Prostate gland (tissue), 2 donors: ENCODE results near the gene EIF4G3.

ENCODE experiments used
- POLR2A ChIP-seq: fragments of 450-650 bp; IDR thresholded peaks from one replicate; pipeline ENCODE4 v1.6.1; 2016; ENCODE audit warnings: antibody characterized with exemption, mild to moderate bottlenecking
- TF ChIP-seq, protein P1 (sequence below), 4 experiments: fragments of 200-600 bp in 2 of 4; fragments of 450-650 bp in 2 of 4; sonication (generic) in 2 of 4; IDR thresholded peaks; 1 replicate in 3 of 4; 2 replicates in 1 of 4; pipeline ENCODE4 v1.5.1; 2016 to 2019; ENCODE audit warnings: antibody characterized with exemption in 4 of 4, mild to moderate bottlenecking in 2 of 4, moderate library complexity in 2 of 4

DNA sequence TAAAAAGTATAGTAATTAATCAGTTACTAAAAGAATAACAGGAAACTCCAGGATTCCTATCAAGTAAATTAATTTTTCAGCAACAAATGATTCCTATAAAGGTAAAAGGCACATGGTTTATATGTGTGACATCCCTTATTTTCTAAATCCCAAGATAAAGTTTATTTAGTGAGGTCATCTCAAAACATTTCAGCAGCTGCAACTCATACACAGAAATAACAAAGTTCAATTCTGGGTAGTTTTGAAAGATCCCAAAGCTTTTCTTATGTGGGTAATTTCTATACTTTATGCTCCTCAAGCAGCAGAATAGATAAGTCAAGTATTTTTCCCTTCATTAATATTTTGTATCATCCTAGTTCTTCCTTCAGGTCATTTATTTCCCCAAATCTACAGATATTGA lies 117.7 kb downstream of the EIF4G3 start:
- TF ChIP-seq, protein P1, sequence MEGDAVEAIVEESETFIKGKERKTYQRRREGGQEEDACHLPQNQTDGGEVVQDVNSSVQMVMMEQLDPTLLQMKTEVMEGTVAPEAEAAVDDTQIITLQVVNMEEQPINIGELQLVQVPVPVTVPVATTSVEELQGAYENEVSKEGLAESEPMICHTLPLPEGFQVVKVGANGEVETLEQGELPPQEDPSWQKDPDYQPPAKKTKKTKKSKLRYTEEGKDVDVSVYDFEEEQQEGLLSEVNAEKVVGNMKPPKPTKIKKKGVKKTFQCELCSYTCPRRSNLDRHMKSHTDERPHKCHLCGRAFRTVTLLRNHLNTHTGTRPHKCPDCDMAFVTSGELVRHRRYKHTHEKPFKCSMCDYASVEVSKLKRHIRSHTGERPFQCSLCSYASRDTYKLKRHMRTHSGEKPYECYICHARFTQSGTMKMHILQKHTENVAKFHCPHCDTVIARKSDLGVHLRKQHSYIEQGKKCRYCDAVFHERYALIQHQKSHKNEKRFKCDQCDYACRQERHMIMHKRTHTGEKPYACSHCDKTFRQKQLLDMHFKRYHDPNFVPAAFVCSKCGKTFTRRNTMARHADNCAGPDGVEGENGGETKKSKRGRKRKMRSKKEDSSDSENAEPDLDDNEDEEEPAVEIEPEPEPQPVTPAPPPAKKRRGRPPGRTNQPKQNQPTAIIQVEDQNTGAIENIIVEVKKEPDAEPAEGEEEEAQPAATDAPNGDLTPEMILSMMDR (IDR thresholded peaks at IDR 0.05): no peak
- TF ChIP-seq POLR2A: no peak
